ENCODE measurements around the gene ATG10.
"Not testable (repeated sequence)": the region's sequence is repeated elsewhere in the genome, so short reads cannot be mapped to it uniquely, and the experiment has no call there.

ATG10 gene

GRCh38 chr5:82246960-82247574 is 275.2 kb downstream of the ATG10 start:
- no peak for DNase-seq

- DNase-seq: no peak
Observed at GRCh38 chr5:82252744-82253143, 280.9 kb downstream of the ATG10 start.

DNA sequence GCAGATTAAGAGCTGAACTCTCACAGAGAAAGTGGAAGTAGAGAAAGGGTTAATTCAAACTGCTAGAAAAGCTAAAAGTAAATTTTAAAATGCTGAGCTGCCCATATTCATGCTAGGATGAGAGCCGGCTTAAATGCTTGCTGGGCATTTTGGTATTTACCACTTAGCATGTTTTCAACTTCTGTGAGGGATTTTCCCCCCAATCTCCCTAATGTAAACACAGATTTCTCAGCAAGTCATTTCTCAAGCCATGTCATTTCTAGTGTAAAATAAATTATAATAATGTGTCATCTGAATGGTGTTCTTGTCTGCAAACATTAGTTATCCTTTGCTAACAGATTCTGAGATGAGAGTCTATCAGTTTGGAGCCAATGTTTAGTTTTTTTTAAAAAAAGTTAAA is 284.0 kb downstream of the ATG10 start:
- DNase-seq: no peak

GRCh38 chr5:82257247-82257646 is 285.4 kb downstream of the ATG10 start:
- DNase-seq: no peak

DNA sequence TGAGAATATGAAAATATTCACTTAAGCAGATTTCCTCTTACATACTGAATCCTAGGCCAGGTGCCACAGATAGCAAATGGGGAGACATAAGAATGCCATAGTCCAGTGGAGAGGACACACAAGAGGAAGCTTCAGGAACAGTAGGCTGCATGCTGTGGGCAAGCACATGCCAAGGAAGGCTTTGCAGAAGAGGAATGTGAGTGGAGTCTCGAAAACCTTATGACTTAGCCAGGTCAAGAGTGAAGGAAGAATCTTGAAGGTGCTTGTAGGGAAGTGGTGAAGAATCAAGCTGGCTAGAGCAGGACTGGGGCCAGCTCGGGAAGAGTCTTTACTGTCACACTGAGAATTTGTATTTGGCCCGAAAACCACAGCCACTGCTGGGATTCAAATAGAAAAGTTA is 285.9 kb downstream of the ATG10 start:
- no peak for DNase-seq

GRCh38 chr5:82259172-82259800 is 287.5 kb downstream of the ATG10 start:
- peak; percentile 34 for DNase-seq

- DNase-seq: no peak
Observed at GRCh38 chr5:82265047-82265446, 293.2 kb downstream of the ATG10 start.

DNA sequence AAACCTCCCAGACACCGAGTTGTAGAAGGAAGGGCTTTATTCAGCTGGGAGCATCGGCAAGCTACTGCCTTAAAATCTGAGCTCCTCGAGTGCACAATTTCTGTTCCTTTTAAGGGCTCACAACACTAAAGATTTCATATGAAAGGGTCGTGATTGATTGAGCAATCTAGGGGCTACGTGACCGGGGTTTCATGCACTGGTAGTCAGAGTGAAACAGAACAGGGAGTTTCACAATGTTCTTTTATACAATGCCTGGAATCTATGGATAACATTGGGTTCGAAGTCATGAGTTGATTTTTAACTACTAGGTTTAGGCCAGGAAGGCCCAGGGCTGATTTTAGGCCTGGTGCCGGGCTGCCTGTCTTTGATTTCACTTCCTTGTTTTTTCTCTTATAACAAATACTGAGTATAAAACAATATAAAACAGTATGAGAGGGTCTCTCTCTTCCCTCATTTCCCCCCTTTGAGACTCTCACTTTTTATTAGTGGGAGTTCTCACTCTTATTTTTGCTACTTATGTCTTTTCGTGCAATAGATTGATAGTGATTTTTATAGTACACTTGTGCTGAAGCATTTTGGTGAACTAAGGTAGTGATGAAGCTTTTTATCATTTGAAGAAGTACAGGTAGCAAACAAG is 295.6 kb downstream of the ATG10 start:
- not testable (repeated sequence) for DNase-seq

DNA sequence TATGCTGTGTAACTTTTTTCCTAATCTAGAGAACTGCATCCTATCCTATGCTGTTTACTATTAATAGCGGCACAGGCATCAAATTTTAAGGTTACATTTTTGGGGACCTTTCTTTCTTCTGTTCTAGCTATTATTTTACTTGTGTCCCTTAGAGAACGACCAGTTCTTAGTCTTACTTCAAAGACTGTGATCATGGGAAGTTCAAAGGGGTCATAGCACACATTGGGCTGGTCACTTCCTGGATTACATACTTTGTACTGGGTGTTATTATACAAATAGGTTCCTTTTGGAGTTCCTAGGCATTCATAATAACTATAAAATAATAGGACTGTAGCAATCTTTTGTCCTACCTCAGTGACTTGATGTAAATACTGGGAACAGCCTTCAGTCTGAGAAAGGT is 297.5 kb downstream of the ATG10 start:
- not testable (repeated sequence) for DNase-seq

GRCh38 chr5:82272571-82273356 is 300.9 kb downstream of the ATG10 start:
- DNase-seq: not testable (repeated sequence)

DNA sequence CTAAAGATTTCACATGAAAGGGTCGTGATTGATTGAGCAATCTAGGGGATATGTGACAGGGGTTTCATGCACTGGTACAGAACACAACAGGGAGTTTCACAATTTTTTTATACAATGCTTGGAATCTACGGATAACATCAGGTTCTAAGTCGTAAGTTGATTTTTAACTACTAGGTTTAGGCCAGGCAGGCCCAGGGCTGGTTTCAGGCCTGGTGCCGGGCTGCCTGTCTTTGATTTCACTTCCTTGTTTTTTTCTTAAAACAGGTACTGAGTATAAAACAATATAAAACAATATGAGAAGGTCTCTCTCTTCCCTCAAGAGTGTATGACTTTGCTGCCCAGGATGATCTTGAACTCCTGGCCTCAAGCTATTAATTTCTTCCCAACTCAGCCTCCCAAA is 301.6 kb downstream of the ATG10 start:
- DNase-seq: not testable (repeated sequence)

DNA sequence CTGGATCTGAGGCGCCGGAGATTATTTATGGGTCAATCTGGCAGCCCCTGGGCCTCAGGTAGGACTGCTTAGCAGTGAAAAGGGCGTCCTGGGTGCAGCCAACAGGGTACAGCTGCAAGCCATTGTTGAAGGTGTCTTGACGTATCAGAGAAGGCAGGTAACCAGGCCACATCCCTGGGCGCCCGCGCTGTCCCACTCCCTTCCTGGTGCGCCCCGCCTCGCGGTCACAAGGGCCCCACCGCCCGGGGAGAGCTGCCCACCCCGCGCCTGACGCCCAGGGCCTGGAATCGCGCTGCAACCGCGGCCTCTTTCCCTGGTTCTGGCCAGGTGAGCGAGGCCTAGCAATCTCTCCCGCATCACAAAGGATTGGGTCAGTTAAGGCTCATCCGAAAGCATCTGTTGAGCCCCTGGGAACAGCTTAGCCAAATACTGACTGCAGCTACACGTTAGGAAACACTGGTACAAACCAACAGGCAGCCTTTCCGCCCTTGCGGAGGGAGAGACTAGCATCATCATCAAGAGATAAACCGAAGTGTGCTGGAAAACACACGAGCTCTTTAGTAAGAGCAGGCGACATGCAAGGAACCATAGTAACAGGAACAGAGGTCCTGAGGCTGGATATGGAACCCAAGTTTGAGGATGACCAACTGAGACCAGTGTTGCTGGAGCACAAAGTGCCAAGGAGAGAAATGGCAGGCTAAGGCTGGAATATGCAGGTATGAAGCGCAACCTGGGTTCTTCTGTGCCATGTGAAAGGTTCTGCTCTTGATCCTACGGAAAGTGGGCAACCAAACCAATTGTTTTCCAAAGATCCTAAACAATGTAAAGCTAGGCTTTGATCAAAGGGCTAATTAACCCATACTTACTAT is 302.8 kb downstream of the ATG10 start:
- DNase-seq: no peak

DNA sequence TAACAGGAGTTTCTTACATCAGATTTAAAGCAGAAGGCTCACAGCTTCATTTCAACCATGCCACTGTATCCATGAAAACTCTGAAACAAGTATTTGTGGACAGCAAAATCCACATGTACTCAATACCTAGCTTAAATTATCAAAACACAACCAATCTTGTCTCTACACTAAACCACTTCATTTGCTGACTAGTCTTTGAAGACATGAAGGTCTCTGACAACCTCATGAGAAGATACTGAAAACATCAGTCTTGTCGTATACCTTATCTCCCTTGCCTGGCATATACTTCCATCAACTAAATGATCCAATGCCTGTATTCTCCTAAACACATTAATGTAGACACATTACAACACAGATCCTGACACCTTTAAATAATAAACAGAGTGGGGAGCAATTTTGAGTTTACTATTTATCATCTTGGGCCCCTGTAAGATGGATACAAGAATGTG is 303.4 kb downstream of the ATG10 start:
- no peak for DNase-seq

GRCh38 chr5:82276800-82277612 is 305.2 kb downstream of the ATG10 start:
- DNase-seq: no peak

DNA sequence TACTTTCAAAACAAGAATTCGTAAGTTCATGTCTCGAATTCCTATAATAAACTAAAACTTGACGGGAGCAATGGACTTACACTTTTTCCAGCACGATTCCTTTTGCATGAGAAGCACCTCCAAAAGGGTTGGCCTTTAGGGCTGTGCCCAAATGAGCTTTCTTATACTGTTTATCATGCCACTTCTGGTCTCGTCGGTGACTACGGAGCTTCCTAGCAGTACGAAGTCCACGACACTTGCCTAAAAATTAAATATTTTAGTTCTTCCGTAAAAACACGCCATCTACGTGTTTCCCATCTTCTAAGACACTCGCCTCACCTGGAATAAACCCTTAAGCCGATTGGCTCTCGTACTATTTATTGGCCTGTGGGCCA is 305.8 kb downstream of the ATG10 start:
- DNase-seq: no peak

DNA sequence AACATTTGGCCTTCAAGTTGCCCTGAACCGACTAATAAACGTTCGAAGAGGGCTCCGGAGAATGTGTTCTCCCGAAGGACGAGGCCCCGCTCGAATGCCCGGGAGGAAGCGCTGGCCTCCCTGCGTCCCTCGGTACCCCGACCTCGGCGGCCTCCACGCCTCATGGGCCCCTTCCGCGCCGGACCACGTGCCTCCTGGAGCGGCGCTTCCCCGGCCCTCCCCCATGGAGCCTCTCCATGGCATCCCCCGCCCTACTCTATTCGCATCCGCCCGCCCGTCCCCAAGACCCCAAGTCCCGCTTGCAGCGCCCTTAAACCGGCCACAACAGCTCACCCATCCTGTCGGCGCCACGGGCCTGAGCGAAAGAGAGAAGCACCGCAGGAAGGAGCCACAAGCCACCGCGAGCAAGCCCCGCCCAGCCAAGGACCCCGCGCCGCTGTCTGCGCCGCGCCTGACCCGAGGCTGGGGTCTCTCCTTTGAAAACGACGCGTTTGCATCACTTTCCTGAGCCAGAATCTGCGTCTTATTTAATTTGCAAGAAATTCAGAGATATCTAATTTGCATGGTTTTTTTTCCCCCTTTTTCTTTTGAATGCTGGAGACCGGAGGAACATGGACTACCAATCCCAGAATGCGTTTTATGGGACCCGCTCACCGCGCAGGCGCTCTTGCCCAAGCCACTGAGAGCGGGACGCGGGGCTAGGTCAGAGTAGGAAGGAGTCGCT is 306.3 kb downstream of the ATG10 start, which contains the start of gene RPS23:
TSS of gene RPS23 (minus strand) at position 368 of the 724 bp plus-strand sequence. CDS start at position 337, 31 bp downstream.
- peak; percentile 93 for DNase-seq

DNA sequence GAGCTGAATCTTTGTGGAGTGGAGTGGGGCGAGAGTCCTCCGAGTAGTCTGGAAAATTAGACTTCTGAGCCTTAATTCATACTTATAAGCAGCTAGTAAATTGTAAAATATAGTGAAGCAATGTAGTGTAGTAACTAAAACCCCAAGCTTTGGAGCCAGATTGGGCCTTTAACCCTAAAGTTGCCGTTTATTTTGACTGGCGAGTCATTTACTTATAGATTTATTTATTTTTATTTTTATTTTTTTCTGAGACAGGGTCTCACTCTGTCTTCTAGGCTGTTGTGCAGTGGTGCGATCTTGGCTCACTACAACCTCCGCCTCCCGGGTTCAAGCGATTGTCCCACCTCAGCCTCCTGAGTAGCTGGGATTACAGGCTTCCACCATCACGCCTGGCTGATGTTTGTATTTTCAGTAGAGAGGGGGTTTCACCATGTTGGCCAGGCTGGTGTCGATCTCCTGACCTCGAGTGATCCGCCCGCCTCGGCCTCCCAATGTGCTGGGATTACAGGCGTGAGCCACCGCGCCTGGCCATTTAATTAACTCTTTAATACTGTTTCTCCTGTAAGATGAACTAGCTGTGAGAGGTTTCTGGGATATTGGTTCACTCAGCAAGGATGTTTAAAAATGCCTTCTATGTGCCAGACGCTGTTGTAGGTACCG is 307.0 kb downstream of the ATG10 start:
- no peak for DNase-seq

DNA sequence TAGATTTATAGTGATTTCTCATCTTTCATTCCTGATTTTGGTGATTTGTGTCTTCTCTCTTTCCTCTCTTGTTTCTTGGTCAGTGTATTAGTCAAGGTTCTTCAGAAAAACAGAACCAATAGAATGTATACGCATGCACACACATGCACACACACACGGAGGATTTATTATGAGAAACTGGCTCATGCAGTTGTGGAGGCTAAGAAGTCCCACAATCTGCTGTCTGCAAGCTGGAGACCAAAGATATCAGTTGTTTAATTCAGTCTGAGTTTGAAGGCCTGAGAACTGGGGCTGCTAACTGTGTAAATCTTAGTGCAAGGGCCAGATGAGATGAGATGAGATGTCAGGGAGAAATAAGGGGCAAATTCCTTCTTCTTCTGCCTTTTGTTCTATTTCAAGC is 312.1 kb downstream of the ATG10 start:
- no peak for DNase-seq

DNA sequence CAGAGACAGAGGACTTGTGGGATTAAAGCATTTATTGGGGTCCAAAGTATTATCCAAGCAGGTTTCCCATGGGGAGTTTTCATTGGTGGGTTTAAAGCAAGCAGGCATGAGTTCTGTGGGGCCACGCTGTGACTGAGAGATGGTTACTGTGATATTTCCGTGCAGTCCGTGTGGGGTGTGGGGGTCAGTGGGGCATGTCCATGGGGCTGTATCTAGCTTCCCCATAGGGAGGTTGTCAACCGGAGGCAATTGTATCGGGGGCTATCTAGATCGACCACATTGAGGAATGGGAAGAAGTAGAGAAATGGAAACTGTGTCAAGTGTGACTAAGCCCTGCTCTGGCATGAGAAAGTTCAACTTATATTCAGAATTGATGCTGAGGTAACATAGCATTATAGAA is 313.4 kb downstream of the ATG10 start:
- no peak for DNase-seq

DNA sequence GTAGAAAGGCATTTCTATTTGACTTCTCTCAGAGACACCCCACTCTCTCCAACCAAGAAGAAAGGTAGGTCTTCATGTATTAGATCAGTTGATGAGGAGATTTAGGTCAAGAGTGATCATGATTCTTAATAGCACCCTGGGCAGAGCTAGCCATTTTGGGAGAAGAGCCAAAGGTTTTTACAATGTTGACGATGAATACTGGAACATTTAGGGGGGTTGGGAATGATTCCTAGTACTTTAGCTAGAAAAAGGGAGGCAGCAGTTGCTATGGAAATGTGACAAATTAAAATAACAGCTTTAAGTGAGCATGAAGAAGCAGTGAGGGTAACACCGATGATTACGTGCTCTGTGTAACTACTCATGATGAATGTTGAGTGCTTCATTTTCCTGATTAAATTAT is 315.8 kb downstream of the ATG10 start:
- DNase-seq: no peak

All from kidney glomerular epithelial cell (primary cell).